Pons (tissue), 1 donor: ENCODE results near the gene ALG12.

Experiments
- DNase-seq: peaks from one replicate; pipeline ENCODE4 v3.0.0-alpha.2; 2016; ENCODE audit warnings: low spot score

The ALG12 gene

GRCh38 chr22:49911881-49912625, 6.2 kb downstream of the ALG12 start:
- no peak for DNase-seq

DNA sequence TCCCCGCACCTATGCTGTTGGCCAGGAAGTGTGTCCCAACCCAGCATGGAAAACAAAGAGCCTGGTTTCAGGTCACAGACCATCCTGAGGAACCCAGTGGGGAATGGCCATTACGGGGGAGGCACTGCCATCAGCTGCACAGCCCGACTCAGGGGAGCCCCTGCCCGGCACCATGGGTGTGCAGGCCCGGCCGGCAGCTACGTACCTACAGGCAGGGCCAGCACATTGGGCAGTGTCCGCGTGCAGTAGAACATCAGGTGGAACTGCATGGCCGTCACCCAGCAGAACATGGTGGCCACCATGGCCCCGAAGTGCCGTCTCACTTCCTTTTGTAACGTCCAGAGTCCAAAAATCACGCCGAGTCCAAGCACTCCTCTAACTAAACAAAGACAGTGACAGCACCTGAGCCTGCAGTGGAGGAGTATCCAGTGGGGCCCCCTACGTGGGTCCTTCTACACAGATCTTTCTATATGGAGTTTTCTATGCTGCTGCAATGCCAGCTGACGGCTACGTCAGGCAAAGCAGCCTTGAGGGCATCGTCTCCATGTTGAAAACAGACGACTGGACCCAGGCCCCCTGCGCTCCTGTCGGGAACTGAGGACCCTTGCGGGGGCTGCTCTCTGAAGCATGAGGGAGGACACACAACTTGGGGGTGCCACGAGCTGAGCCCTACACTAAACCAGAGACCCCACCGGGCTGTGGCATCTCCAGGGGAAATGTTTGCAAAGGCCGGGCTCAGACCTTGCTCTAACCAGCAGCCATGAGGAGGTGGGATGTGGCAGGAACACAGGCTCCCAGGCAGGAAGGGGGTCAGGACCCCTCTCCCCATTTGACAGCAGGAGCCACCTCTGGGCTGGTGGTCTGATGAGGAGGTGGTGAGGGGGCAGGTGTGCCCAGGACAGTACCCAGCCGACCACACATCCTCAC, 7.7 kb downstream of the ALG12 start:
- DNase-seq, result no peak

DNA sequence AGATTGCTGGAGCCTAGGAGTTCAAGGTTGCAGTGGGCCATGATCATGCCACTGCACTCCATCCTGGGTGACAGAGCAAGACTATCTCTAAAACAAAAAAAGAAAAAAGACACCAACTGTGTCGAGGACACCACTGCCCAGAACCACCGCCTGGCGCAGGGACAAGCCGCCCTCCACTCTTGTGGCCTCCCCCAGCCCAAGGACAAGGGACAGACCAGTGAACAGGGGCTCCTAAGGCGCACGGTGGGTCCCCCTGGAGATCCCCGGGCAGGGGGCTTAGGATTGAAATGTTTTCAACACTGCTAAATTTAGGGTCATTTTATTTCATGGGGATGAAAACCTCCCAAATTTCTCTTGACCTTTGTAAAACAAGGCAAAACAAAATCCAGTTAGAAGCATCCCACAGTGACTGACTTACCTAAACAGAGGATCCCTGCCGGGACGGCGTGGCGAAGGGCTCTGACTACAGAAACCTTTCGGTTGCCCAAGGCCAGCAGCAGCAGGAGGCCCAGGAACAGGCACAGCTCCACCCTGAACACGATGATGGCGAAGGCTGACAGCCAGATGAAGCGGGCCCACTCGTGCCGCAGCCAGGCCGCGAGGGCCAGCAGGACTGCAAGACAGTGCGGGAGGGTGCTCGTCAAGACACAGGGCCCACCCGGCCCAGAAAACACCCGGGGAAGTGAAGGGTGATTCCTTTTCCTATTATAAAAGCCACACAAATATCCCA, 8.6 kb downstream of the ALG12 start:
- no peak for DNase-seq

DNA sequence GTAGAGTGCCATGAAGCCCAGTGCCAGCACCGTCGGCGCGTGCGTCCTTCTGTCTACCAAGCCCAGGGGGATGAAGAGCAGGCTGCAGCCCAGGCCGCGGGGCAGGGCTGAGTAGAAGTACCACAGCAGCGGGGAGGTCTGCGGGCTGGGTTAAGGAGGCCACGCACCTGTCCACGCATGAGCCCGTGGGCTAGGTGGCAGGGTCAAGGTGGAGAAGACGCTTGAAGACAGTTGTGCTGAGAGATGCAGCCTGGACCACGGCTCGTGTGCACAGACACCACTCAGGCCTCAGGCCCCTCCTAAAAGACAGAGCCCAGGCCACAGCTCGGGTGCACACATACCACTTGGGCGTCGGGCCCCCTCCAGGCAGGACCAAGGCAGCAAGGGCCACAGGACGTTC, 10.4 kb downstream of the ALG12 start:
- no peak for DNase-seq

DNA sequence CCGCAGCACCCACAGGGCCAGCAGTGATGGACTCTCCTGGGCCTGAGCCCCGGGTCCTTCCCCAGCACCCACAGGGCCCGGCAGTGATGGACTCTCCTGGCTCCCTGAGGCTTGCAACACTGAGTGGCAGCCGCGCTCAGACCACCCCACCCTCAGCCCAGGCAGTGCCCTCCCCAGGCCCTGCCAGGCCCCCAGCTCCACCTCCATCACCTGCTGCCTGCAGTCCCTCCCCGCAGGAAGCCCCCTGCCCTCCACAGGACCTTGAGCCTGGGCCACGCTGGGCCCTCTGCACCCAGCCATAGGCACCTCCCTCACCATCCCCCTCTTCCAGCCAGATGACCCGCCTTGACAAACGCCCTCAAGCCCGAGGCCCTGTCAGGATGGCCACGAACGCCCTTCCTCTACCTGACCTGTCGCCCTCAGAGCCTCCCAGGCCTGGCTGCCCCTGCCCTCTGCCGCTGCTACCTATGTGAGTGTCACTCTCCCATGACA, 11.4 kb downstream of the ALG12 start:
- DNase-seq, result no peak

- DNase-seq, result no peak
Observed at GRCh38 chr22:49906071-49906798, 12.0 kb downstream of the ALG12 start.

GRCh38 chr22:49905465-49905864, 12.8 kb downstream of the ALG12 start:
- DNase-seq, result no peak

DNA sequence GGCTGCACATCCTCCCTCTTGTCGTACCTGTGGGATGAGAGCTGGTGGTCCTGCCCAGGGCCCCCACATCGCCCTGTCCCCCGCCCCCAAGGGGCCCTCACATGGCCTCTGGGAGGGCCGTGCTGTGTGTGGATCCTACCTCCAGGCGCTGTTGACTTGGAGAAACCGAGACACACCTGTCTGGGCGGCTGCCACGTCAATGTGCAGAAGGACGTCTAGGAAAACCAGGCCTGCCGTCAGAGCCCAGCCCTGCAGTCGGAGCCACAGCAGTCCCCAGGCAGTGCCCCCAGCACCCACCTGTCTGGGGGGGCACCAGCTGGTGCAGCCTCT, 14.2 kb downstream of the ALG12 start:
- DNase-seq, result no peak

- DNase-seq, result no peak
Observed at GRCh38 chr22:49903322-49904039, 14.8 kb downstream of the ALG12 start.

DNA sequence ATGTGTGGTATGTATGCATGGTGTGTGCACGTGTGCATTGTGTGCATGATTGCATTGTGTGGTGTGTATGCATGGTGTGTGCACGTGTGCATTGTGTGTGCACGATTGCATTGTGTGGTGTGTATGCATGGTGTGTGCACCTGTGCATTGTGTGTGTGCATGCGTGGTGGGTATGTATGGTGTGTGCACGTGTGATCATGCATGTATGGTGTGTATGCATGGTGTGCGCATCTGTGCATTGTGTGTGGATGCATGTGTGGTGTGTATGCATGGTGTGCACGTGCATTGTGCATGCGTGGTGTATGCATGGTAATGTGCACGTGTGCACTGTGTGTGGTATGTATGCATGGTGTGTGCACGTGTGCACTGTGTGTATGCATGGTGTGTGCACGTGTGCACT, 16.8 kb downstream of the ALG12 start:
- DNase-seq, result no peak

DNA sequence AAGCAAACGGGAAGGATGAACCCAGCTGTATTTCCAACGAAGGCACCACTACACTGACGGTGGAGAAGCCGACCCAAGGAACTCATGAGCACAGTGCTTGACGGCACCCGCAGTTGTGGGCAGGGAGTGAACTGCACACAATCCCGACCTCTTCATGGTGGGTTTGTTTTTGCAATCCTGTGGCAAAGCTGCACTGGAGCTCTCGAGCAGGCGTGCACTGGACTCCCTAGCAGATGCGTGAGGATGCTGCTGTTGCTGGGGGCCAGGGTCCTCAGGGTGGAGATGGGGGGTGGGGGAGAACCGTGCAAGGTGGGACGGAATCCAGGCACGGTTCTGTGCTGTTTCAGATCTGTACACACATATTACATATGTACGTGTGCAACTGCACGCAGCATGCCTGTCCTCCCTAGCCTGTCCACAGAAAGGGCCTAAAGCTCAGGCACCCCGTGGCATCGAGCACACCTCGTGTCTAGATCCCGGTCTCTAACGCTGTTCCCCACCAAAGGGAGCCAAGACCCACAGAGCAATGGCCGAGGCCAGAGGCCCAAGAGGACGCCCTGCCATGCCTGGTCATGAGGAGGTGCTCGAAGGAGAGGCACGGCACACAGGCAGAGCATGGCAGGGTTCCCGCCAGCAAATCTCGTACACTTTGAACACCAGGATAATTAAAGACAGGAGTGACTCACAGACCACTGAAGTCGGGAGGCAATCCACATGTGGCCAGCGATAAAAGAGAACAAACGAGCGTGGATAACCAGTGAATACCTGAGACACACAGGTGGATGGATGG, 17.6 kb downstream of the ALG12 start:
- DNase-seq, result no peak

DNA sequence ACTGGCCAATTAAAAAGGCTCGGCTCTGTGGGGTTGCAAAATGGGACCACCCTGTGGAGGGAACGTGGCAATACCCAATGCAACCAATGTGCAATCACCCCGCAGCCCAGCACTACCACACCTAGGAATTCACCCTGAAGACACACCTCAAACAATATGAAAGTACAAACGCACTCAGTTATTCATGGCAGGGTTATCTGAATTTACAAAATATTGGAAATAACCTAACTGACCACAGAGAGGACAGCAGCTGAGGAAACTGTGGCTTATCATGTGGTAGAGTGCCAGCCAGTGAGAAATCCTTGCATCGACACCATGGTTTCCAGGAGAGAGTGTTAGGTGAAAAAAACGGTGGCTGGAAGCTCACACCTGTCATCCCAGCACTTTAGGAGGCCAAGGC, 18.7 kb downstream of the ALG12 start:
- no peak for DNase-seq

DNA sequence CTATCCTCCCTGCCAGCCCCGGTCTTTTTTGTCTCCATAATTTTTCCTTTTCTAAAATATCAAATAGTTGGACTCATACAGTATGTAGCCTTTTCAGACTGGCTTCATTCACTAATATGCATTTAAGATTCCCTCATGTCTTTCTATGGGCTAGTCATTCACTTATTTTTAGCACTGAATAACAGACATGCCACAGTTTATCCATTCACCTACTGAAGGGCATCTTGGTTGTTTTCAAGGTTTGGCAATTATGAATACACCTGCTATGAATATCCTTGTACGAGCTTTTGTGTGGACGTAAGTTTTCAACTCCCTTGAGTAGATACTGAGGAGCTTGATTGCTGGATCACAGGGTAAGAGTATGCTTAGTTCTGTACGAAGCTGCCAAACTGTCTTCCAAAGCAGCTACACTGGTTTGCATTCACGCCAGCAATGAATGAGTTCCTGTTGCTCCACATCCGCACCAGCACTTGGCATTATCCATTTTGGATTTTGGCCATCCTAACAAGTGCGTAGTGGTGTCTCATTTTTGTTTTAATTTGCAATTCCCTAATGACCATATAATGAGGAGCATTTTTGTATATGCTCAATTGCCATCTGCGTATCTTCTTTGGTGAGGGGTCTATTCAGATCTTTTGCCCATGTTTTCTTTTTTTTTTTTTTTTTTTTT, 21.1 kb downstream of the ALG12 start:
- DNase-seq, result no peak

GRCh38 chr22:49896201-49896600, 22.0 kb downstream of the ALG12 start:
- no peak for DNase-seq

DNA sequence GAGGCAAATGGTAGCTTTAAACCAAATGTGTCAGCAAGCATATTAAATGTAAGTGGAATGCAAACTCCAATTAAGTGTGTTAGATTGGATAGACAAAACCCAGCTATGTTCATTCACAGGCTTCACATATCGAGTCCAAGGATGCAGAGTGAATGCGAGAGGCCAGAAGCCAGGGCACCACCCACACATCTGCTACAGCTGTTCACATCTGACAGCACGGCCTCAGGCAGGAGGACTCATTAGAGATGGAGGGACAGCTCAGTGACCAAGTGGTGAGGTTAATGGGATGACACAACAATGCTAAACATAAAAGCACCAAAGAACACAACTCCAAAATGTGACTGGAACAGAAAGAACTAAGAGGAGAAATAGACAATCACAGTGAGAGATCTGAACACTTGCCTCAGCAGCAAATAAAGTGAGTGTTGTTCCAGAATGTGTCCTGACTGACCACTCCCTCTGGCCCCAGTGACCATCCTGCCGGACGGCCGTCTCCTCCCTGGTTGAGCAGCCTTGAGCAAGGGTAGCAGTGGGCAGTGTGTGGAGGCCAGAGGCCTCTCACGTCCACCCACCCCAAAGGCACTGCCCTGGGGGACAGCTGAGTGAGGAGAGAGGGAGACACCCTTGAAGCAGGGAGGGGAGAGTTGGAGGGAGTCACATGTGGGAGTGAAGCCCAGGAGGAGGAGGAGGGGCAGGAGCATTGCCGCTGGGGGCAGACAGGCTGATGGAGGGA, 23.8 kb downstream of the ALG12 start:
- DNase-seq, result no peak

DNA sequence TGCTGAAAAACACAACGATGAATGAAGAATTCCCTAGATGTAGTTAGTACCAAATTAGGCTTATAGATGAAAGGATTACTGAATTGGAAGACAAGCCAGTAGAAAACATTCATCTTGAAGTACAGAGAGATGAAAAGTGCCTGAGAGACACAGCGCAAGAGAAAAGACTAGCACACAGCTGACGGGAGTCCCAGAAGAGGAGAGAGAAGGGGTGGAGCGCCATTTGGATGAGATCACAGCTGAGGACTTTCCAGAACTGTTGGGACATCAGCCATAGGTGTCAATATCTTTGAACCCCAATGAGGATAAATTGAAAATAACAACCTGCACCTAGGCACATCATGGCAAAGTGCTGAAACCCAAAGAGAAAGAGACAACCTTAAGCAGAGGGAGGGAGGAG, 25.2 kb downstream of the ALG12 start:
- no peak for DNase-seq

DNA sequence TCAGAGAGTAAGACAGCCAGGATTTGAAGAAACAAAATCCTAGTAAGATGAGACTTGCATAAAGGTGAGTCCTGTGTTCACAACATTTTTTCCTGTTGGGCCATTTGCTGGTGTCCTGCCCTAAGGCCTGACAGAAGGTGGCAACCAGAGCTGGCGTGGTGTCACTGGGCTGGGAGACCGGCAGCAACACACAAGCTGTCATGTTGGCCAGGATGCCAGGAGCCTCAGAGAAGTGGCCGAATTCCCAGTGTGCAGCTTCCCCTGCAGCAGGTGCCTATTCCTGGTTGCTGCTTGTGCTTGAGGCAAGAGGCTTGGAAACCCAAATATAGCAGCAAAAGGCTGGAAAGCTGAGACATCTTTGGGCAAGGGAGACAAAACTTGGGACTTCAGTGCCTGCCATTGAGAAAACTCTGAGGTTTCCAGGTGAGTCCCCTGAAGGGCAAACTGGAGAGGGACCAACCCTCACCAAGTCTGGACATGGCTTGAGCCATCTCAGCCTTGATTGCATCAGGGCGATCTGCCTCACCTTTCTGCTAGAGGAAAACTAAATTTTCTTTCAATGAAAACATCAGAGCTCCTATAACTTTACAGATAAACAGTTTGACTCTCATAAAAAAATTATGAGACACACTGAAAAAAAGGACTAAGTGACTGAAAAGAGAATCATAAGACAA, 25.9 kb downstream of the ALG12 start:
- peak; percentile 8 for DNase-seq

- DNase-seq, result peak; percentile 51
Observed at GRCh38 chr22:49889071-49889470, 29.2 kb downstream of the ALG12 start.

DNA sequence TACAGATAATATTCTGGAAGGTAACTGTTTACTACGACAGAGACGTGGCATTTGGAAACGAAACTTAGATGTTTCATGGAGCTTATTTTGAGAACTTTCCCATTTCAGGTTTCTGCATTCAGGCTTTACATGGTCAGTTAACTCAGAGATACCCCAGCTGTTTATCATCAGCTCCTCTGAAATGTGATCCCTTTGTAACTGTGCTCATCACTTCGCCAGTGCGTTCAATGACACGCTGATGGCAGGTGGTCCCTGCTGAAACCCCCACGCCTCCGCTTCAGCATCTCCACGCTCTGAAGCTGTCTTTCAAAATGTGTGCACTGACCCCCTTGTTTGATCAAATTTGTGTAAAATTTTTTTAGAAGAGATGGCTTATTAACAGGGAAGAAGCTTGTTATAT, 30.5 kb downstream of the ALG12 start:
- DNase-seq, result no peak
